Measurements from ENCODE around the gene PALM. TPM values are rescaled to one million over a fixed set of nuclear protein-coding genes. Genes with fewer than 3 reads are reported as not detected.
"Not testable (repeated sequence)": the region's sequence is repeated elsewhere in the genome, so short reads cannot be mapped to it uniquely, and the experiment has no call there.

Gene PALM
- total and polyA plus RNA-seq, 9 donors = 2.9 to 169 (median 118) TPM

- TF ChIP-seq POLR2A (IDR thresholded peaks at IDR 0.05) (no peak), CTCF (IDR thresholded peaks at IDR 0.05) (no peak), EP300 (IDR thresholded peaks at IDR 0.05) (no peak)
- intact Hi-C loops (cut with DNase I) = no loop called here
- no peak overlapping the region for H3K4me3 ChIP-seq
Measured at GRCh38 chr19:690203-690602, 18.5 kb upstream of the PALM start.

GRCh38 chr19:694481-695351 lies 14.0 kb upstream of the PALM start:
- Histone ChIP-seq H3K9me3 (no peaks in the 10 kb centered on the region), H3K27me3 (no peaks in the 10 kb centered on the region), H3K4me3 (no peak overlapping the region), H3K4me1 (ENCODE audit: insufficient read depth) (no peaks in the 10 kb centered on the region), H3K36me3 (no peaks in the 10 kb centered on the region), H3K27ac (no peak overlapping the region)
- no peak for DNase-seq
- intact Hi-C loops (cut with DNase I) = no loop called here
- 34 to 40% (median 38%) methylated on average over 40 to 41 of the region's 41 CpGs for WGBS, 3 donors
- TF ChIP-seq POLR2A (IDR thresholded peaks at IDR 0.05) = no peak
- no peak for TF ChIP-seq EP300 (IDR thresholded peaks at IDR 0.05)
- no peak for TF ChIP-seq CTCF (IDR thresholded peaks at IDR 0.05)

More at GRCh38 chr19:690203-690602, 18.5 kb upstream of the PALM start:
- H3K4me1 ChIP-seq (ENCODE audit: insufficient read depth) = no peaks in the 10 kb centered on the region
- no peak for DNase-seq
- 61 to 71% (median 62%) methylated on average over 18 of the region's 18 CpGs for WGBS, 3 donors
- no peaks in the 10 kb centered on the region for H3K27me3 ChIP-seq
- H3K9me3 ChIP-seq = no peaks in the 10 kb centered on the region
- no peak overlapping the region for H3K27ac ChIP-seq
- H3K36me3 ChIP-seq = no peaks in the 10 kb centered on the region

GRCh38 chr19:695352-695949 lies 13.3 kb upstream of the PALM start, which contains the start of gene PRSS57:
PRSS57 (minus strand) TSS chr19:695452; CDS start chr19:695430, 22 bp downstream.
- Histone ChIP-seq H3K9me3 (no peaks in the 10 kb centered on the region), H3K27ac (no peak within 1 kb of the TSS), H3K27me3 (no peaks in the 10 kb centered on the region), H3K4me3 (no peak within 1 kb of the TSS), H3K4me1 (ENCODE audit: insufficient read depth) (no peaks in the 10 kb centered on the region), H3K36me3 (no peaks in the 10 kb centered on the region)
- intact Hi-C loops (cut with DNase I) = no loop called here
- DNase-seq = no peak
- no peak for TF ChIP-seq EP300 (IDR thresholded peaks at IDR 0.05)
- no peak for TF ChIP-seq POLR2A (IDR thresholded peaks at IDR 0.05)
- no peak for TF ChIP-seq CTCF (IDR thresholded peaks at IDR 0.05)
- WGBS, 3 donors = 53 to 66% (median 59%) methylated on average over 30 to 31 of the region's 31 CpGs

- WGBS, 3 donors = 91 to 95% (median 91%) methylated on average over 15 of the region's 15 CpGs
- H3K27me3 ChIP-seq; intact Hi-C loops (cut with DNase I); H3K4me3 ChIP-seq; H3K27ac ChIP-seq; H3K4me1 ChIP-seq (ENCODE audit: insufficient read depth); H3K36me3 ChIP-seq; H3K9me3 ChIP-seq; DNase-seq: not testable (repeated sequence)
Measured at GRCh38 chr19:698529-698928, 10.2 kb upstream of the PALM start.

GRCh38 chr19:699885-700284 lies 8.8 kb upstream of the PALM start:
- H3K36me3 ChIP-seq; H3K9me3 ChIP-seq; H3K4me1 ChIP-seq (ENCODE audit: insufficient read depth); intact Hi-C loops (cut with DNase I); H3K27ac ChIP-seq; H3K4me3 ChIP-seq; H3K27me3 ChIP-seq: not testable (repeated sequence)
- WGBS, 3 donors = 74 to 83% (median 77%) methylated on average over 14 of the region's 14 CpGs
- peak in 1 of 5 donors; percentile 36 for DNase-seq

- DNase-seq; H3K36me3 ChIP-seq; H3K4me1 ChIP-seq (ENCODE audit: insufficient read depth); H3K27me3 ChIP-seq; intact Hi-C loops (cut with DNase I); H3K9me3 ChIP-seq; H3K4me3 ChIP-seq; H3K27ac ChIP-seq: not testable (repeated sequence)
- 61 to 73% (median 67%) methylated on average over 6 of the region's 6 CpGs for WGBS, 3 donors
Measured at GRCh38 chr19:702847-703246, 5.9 kb upstream of the PALM start.
